ENCODE measurements around the gene CPLX4. TPM values are rescaled to one million over a fixed set of nuclear protein-coding genes. Genes with fewer than 3 reads are reported as not detected.

The CPLX4 gene
- total RNA-seq, 1 experiment from 2014 or later, result not detected

- DNase-seq (ENCODE audit: low read depth), result peak; percentile 70
Measured at GRCh38 chr18:59308248-59308937, 10.1 kb downstream of the CPLX4 start.

- DNase-seq (ENCODE audit: low read depth), result no peak
Measured at GRCh38 chr18:59306640-59307039, 11.8 kb downstream of the CPLX4 start.

DNA sequence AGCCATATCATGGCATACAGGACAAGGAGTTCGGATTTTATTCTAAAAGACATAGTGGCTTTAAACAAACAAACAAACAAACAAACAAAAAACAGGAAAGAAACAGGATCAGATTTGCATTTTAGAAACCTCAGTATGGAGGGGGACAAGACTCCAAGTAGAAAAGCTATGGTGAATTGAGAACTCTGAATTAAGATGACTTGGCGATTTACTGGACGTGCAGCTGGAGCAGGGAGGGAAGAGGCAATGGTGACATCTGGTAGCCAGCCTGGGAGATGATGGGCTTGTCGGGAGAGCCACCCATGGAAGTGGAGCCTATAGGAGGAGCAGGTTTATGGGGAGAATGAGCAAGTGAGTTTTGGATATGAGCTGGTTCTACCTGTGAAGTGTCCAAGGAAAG lies 13.2 kb downstream of the CPLX4 start:
- no peak for DNase-seq (ENCODE audit: low read depth)

- DNase-seq (ENCODE audit: low read depth), result no peak
Measured at GRCh38 chr18:59303656-59304195, 14.7 kb downstream of the CPLX4 start.

GRCh38 chr18:59303006-59303405 lies 15.4 kb downstream of the CPLX4 start:
- DNase-seq (ENCODE audit: low read depth), result no peak

GRCh38 chr18:59301929-59302328 lies 16.5 kb downstream of the CPLX4 start:
- no peak for DNase-seq (ENCODE audit: low read depth)

DNA sequence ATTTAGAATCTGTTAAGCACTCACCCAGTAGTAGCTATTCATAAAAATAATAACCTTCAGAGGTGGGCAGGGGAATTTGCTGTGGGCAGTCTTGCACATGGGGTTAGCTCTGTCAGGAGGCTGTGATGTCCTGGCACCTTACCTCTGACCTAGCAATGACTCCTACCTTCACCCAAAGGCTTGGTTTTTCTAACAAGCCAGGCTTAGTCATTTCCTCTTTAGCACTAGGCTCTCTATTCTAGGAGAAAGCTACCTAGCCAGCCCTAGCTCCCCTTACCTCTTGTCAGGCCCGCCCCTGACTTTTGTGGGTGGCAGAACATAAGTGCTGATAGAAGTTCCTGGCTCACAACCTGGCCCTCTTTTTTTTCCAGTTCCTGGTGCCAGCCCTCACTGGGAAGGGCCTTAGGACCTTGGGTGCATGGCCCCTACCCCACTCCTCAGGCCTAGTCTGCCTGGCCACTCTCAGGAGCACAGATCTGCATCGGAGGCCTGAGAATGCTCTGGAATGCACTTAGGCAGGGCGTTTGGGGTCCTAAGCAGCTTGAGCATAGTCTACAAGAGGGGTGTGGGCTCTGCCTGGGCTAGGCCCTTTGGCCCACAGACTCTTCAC lies 17.7 kb downstream of the CPLX4 start:
- peak; percentile 62 for DNase-seq (ENCODE audit: low read depth)

DNA sequence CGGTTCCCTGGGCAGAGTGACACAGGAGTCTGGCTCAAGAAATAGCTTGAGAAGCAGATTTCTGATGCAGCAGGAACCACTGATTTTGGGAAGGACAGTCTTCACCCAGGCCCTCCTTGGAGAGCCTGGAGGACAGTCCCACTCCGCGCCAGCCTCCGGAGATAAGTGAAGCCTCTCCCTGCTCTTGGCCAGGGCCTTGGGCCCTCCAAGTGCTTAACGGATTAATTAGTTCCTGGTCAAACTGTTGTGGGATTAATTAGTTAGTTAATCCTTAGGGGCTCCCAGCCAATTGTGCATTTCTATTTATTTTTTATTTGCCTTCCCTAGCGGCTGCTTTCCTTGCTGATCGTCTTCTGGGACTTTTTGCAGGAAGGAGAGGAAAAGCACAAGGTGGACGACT lies 19.6 kb downstream of the CPLX4 start:
- DNase-seq (ENCODE audit: low read depth), result no peak

DNA sequence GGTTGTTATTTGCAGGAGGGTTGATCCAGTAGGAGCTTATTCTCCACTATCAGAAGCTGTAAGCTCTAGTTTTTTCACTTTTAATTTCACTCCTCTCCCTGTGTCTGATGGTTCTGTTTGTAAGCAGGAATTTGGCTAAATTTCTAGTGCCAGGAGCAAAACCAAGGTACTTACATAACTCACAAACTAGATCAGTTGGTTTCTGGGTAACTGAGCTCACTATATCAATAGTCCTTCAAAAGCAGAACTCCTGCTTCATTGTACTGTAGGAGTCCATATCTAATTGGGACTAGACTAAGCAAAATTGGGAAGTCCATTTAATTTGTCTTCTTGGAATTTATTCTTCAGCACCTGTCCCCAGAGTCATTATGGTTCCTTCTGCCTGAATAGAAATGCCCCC lies 25.1 kb downstream of the CPLX4 start:
- no peak for DNase-seq (ENCODE audit: low read depth)

- DNase-seq (ENCODE audit: low read depth), result no peak
Measured at GRCh38 chr18:59286341-59286740, 32.1 kb downstream of the CPLX4 start.

DNA sequence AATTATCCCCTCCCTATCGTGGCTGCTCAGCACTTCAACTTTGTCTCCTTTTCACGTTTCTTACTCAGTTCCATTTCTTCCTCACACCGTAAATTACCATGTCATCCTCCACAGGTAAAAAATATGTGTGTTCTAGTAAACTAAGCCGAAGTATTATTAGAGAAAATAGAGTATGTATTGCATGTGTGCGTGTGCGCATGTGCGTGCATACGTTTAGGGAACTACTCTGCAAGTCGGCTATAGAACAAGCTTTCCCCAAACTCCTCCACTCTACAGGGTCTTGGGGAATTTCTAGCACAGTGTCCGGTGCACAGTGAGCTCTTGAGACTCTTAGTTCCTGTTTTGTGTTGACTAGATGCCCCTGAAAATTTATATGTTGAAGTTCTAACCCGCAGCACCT lies 36.1 kb downstream of the CPLX4 start:
- DNase-seq (ENCODE audit: low read depth), result no peak

- DNase-seq (ENCODE audit: low read depth), result no peak
Measured at GRCh38 chr18:59279722-59280121, 38.7 kb downstream of the CPLX4 start.

GRCh38 chr18:59279193-59279592 lies 39.3 kb downstream of the CPLX4 start:
- no peak for DNase-seq (ENCODE audit: low read depth)

DNA sequence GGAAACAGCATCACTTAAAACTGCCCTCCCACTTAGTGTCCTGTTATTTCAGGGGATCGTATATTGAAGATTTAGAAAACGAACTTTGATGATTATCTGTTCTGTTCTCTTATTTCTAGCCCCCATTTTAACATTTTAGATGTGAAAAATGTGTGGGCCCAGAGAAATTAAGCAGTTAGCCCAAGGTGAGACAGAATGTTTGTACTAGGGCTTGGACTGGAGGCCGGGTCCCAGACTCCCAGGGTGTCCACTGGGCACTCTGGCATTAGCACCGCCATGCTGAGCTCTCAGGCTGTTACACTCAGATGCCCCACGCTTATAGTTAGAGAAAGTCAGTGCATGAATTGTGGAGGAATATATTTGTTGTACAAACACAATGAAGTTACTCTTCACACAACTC lies 39.7 kb downstream of the CPLX4 start:
- DNase-seq (ENCODE audit: low read depth), result no peak

GRCh38 chr18:59276047-59276446 lies 42.4 kb downstream of the CPLX4 start:
- no peak for DNase-seq (ENCODE audit: low read depth)

GRCh38 chr18:59275406-59275949 lies 43.0 kb downstream of the CPLX4 start:
- DNase-seq (ENCODE audit: low read depth), result no peak

- no peak for DNase-seq (ENCODE audit: low read depth)
Measured at GRCh38 chr18:59274533-59274928, 43.9 kb downstream of the CPLX4 start.

DNA sequence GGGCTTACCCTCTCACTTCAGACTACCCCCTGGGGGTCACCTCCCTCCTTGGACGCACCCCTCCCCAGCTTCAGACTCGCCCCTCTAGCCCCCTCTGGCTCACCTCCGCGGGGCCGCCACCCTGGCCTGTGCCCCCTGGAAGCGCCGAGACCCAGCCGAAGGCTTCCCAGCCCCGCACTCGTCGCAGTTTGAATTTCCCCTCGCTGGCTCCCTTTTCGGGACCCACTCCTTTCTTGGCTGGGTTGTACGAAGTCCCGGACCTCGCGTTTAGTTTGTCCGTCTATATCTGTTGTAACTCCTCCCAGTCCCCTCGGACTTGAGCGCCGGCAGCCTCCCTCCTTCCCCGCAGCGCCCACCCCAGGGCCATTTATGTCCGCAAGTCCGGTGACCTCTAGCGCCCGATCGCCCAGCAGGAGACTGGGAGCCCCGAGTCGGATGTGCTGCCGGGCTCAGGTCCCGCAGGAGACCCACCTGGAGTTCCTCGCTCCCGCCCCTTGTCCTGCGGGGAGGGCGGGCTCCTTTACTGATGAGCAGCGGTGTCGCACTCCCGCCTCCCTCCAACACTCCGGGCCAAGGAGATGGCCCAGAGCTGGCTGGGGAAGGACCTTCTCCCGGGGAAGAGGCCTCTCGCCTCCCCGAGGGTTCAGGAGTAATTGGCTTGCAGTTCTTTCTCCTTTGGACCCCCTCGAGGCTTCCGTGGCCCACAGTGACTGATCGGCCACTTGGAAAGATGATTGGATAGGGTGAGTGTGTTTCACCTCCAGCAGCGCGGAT lies 44.5 kb downstream of the CPLX4 start:
- DNase-seq (ENCODE audit: low read depth), result no peak

GRCh38 chr18:59272891-59273758 lies 45.3 kb downstream of the CPLX4 start, which contains the start of gene RAX:
TSS of gene RAX (minus strand) at chr18:59273454. CDS start at chr18:59273206, 248 bp downstream.
- DNase-seq (ENCODE audit: low read depth), result no peak

- DNase-seq (ENCODE audit: low read depth), result no peak
Measured at GRCh38 chr18:59272221-59272888, 46.1 kb downstream of the CPLX4 start.

All from M059J (cell line).